Stimulated activated CD8-positive, alpha-beta memory T cell treated with anti-CD3 and anti-CD28 coated beads, Interleukin-4, amount 100 ng/mL, for 1 hour (primary cell): Measurements from ENCODE around the gene CCR3.
"Not testable (repeated sequence)": the region's sequence is repeated elsewhere in the genome, so short reads cannot be mapped to it uniquely, and the experiment has no call there.

ENCODE experiments used
- DNase-seq, 2 donors: peaks; one replicate each; pipeline ENCODE4 v3.0.0-alpha.2; 2020; ENCODE audit warnings: low read depth in 2 of 2, low spot score in 1 of 2

CCR3 gene

GRCh38 chr3:46242120-46242519, at the start of gene CCR3:
Gene CCR3 (plus strand): TSS chr3:46242460. CDS start chr3:46265159, 22,699 bp downstream.
- no peak for DNase-seq

GRCh38 chr3:46192939-46193338, 49.3 kb upstream of the CCR3 start:
- DNase-seq = no peak

GRCh38 chr3:46193436-46193835, 48.8 kb upstream of the CCR3 start:
- DNase-seq = no peak

GRCh38 chr3:46194868-46195553, 47.2 kb upstream of the CCR3 start:
- DNase-seq = no peak

GRCh38 chr3:46196261-46196957, 45.9 kb upstream of the CCR3 start:
- DNase-seq = no peak

- DNase-seq = no peak
Measured at GRCh38 chr3:46200211-46200610, 42.0 kb upstream of the CCR3 start.

GRCh38 chr3:46200790-46201189, 41.5 kb upstream of the CCR3 start:
- no peak for DNase-seq

GRCh38 chr3:46202535-46202934, 39.7 kb upstream of the CCR3 start:
- no peak for DNase-seq

GRCh38 chr3:46203681-46204080, 38.6 kb upstream of the CCR3 start:
- DNase-seq = no peak

GRCh38 chr3:46205286-46205960, 36.8 kb upstream of the CCR3 start:
- DNase-seq = no peak

GRCh38 chr3:46206282-46207015, 35.8 kb upstream of the CCR3 start:
- no peak for DNase-seq

GRCh38 chr3:46207514-46207913, 34.7 kb upstream of the CCR3 start:
- DNase-seq = not testable (repeated sequence)

GRCh38 chr3:46208167-46208704, 34.0 kb upstream of the CCR3 start, which contains the start of gene CCR1:
Gene CCR1 (minus strand): TSS chr3:46208313. CDS start chr3:46204313, 4,000 bp downstream.
- peak in 1 of 2 donors; percentile 10 for DNase-seq

GRCh38 chr3:46209053-46209452, 33.2 kb upstream of the CCR3 start:
- DNase-seq = no peak

- no peak for DNase-seq
Measured at GRCh38 chr3:46209746-46210470, 32.4 kb upstream of the CCR3 start.

- DNase-seq = no peak
Measured at GRCh38 chr3:46212101-46212500, 30.2 kb upstream of the CCR3 start.

GRCh38 chr3:46213201-46213600, 29.1 kb upstream of the CCR3 start:
- no peak for DNase-seq

GRCh38 chr3:46214751-46215352, 27.4 kb upstream of the CCR3 start:
- no peak for DNase-seq

GRCh38 chr3:46215810-46216414, 26.3 kb upstream of the CCR3 start:
- no peak for DNase-seq
